ENCODE measurements around the gene CFTR.

DNA sequence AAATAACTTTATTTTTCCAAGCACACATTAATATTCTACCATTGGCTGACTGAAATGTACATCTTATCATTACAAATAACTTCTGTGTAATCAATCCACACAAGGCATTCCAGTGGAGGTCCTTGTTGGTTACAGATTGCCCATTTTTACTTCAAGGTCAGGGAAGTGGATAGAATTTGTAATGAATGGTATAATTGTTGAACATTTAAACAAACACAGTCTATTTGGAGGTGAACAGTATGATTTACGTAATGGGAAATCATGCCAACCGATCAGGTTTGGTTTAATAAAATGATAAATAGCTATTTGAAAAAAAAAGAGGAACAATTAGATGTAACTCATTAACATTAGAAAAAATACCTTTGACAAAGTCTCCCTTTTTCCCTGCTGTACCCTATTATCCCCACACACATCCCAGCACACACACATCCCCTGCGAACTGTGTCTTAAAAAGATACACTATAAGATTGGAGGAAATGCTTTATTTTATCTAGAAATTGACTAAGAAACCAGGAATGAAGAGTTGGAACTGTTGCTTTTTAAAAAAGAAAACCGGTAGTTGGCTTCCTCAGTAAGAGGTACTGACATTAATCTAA, 33.5 kb upstream of the CFTR start:
- TF ChIP-seq, protein P1, sequence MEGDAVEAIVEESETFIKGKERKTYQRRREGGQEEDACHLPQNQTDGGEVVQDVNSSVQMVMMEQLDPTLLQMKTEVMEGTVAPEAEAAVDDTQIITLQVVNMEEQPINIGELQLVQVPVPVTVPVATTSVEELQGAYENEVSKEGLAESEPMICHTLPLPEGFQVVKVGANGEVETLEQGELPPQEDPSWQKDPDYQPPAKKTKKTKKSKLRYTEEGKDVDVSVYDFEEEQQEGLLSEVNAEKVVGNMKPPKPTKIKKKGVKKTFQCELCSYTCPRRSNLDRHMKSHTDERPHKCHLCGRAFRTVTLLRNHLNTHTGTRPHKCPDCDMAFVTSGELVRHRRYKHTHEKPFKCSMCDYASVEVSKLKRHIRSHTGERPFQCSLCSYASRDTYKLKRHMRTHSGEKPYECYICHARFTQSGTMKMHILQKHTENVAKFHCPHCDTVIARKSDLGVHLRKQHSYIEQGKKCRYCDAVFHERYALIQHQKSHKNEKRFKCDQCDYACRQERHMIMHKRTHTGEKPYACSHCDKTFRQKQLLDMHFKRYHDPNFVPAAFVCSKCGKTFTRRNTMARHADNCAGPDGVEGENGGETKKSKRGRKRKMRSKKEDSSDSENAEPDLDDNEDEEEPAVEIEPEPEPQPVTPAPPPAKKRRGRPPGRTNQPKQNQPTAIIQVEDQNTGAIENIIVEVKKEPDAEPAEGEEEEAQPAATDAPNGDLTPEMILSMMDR (optimal IDR thresholded peaks at IDR 0.05 in 1 of 3, IDR thresholded peaks at IDR 0.05 in 1 of 3, conservative IDR thresholded peaks at IDR 0.05 in 1 of 3; ENCODE audit: extremely low read depth in 1 of 3, insufficient read depth in 2 of 3, low read length in 3 of 3) = no peak
- TF ChIP-seq EZH2 (IDR thresholded peaks at IDR 0.05; ENCODE audit: low read length) = no peak

Data from keratinocyte (primary cell).